Gastroesophageal sphincter (tissue), 4 donors: ENCODE data around the gene ZNF579. TPM values are rescaled to one million over a fixed set of nuclear protein-coding genes. Genes with fewer than 3 reads are reported as not detected.

Experiments used
- ATAC-seq: fragments of 150-250 bp; one replicate; pipeline ENCODE4 v1.9.1; 2016; ENCODE audit warnings: mild to moderate bottlenecking, moderate library complexity
- H3K27ac ChIP-seq, 4 donors: fragments of 200-600 bp; sonication (generic) in 3 of 4; 1 replicate in 3 of 4; 2 replicates in 1 of 4; pipeline ENCODE4 v1.5.1; 2016 to 2019
- H3K27me3 ChIP-seq: fragments of 200-600 bp; sonication (generic); one replicate; pipeline ENCODE4 v1.5.1; 2019
- H3K36me3 ChIP-seq, 2 donors: fragments of 200-600 bp; sonication (generic); one replicate each; pipeline ENCODE4 v1.5.1; 2019; ENCODE audit warnings: control low read depth in 1 of 2
- H3K4me1 ChIP-seq, 3 donors: fragments of 200-600 bp; sonication (generic); 1 replicate in 2 of 3; 2 replicates in 1 of 3; pipeline ENCODE4 v1.5.1; 2016 to 2019; ENCODE audit warnings: control low read depth in 2 of 3
- H3K4me3 ChIP-seq, 2 donors: fragments of 200-600 bp; sonication (generic); one replicate each; pipeline ENCODE4 v1.5.1; 2019; ENCODE audit warnings: mild to moderate bottlenecking in 1 of 2, moderate library complexity in 1 of 2
- H3K9me3 ChIP-seq, 3 donors: fragments of 200-600 bp; sonication (generic); one replicate each; pipeline ENCODE4 v1.5.1; 2017 to 2019; ENCODE audit warnings: control low read depth in 2 of 3
- EP300 ChIP-seq: sonication (generic); formaldehyde crosslinking; IDR thresholded peaks from one replicate; pipeline ENCODE4 v1.6.1; 2017; ENCODE audit warnings: antibody characterized with exemption, mild to moderate bottlenecking
- POLR2A ChIP-seq, 2 donors: fragments of 450-650 bp; IDR thresholded peaks; one replicate each; pipeline ENCODE4 v1.6.1; 2017; ENCODE audit warnings: antibody characterized with exemption in 2 of 2, mild to moderate bottlenecking in 2 of 2, moderate library complexity in 1 of 2
- POLR2AphosphoS5 ChIP-seq: sonication (generic); formaldehyde crosslinking; IDR thresholded peaks from one replicate; pipeline ENCODE4 v1.6.1; 2017; ENCODE audit warnings: antibody characterized with exemption
- WGBS, 2 donors: methylation state at CpG; one replicate each; pipeline ENCODE4 v1.1.5; 2018; ENCODE audit warnings: low coverage in 1 of 2; 5-methylcytosine and 5-hydroxymethylcytosine counted together
- total RNA-seq, 4 donors: library from RNA; depleted of rRNA; stranded (reverse); fragments of >200 nt; gene quantifications; one replicate each; pipeline ENCODE4 v1.1.0, GENCODE V29; 2016
- TF ChIP-seq, protein P1 (sequence below), 4 experiments: fragments of 200-600 bp in 2 of 4; fragments of 450-650 bp in 2 of 4; sonication (generic) in 1 of 4; IDR thresholded peaks; one replicate each; pipeline ENCODE4 v1.5.1; 2017 to 2019; ENCODE audit warnings: antibody characterized with exemption in 4 of 4, mild to moderate bottlenecking in 2 of 4, moderate library complexity in 2 of 4

The ZNF579 gene, protein sequence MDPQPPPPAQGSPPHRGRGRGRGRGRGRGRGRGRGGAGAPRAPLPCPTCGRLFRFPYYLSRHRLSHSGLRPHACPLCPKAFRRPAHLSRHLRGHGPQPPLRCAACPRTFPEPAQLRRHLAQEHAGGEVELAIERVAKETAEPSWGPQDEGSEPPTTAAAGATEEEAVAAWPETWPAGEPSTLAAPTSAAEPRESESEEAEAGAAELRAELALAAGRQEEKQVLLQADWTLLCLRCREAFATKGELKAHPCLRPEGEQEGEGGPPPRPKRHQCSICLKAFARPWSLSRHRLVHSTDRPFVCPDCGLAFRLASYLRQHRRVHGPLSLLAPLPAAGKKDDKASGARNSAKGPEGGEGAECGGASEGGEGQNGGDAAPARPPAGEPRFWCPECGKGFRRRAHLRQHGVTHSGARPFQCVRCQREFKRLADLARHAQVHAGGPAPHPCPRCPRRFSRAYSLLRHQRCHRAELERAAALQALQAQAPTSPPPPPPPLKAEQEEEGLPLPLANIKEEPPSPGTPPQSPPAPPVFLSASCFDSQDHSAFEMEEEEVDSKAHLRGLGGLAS
- 1 to 10 TPM; 2.8 to 6.9 (median 3.9) TPM for total RNA-seq

GRCh38 chr19:55580628-55581144 is at the start of gene ZNF579:
Gene ZNF579, minus strand, starts transcription at chr19:55580848. Its CDS starts 1,209 bp downstream, at chr19:55579639.
- Histone ChIP-seq H3K27ac (peak within 1 kb of the TSS; percentile 91 to 94 (median 92)), H3K9me3 (no peaks in the 10 kb centered on the region), H3K4me1 (peaks cover 0 to 40% (median 8%) of the 10 kb centered on the region in 3 donors), H3K27me3 (peaks cover 2% of the 10 kb centered on the region), H3K36me3 (peaks cover 0 to 29% of the 10 kb centered on the region in 2 donors), H3K4me3 (peak within 1 kb of the TSS; percentile 93 to 94)
- ATAC-seq = peak; percentile 84
- 0% methylated on average over 1 of the region's 24 CpGs; no CpG with 5 or more reads in 1 of the 2 donors for WGBS, 2 donors
- no peak for TF ChIP-seq POLR2A (IDR thresholded peaks at IDR 0.05)
- TF ChIP-seq EP300 = no peak
- TF ChIP-seq, protein P1, sequence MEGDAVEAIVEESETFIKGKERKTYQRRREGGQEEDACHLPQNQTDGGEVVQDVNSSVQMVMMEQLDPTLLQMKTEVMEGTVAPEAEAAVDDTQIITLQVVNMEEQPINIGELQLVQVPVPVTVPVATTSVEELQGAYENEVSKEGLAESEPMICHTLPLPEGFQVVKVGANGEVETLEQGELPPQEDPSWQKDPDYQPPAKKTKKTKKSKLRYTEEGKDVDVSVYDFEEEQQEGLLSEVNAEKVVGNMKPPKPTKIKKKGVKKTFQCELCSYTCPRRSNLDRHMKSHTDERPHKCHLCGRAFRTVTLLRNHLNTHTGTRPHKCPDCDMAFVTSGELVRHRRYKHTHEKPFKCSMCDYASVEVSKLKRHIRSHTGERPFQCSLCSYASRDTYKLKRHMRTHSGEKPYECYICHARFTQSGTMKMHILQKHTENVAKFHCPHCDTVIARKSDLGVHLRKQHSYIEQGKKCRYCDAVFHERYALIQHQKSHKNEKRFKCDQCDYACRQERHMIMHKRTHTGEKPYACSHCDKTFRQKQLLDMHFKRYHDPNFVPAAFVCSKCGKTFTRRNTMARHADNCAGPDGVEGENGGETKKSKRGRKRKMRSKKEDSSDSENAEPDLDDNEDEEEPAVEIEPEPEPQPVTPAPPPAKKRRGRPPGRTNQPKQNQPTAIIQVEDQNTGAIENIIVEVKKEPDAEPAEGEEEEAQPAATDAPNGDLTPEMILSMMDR (IDR thresholded peaks at IDR 0.05) = no peak
- TF ChIP-seq POLR2AphosphoS5 = peak; percentile 77

DNA sequence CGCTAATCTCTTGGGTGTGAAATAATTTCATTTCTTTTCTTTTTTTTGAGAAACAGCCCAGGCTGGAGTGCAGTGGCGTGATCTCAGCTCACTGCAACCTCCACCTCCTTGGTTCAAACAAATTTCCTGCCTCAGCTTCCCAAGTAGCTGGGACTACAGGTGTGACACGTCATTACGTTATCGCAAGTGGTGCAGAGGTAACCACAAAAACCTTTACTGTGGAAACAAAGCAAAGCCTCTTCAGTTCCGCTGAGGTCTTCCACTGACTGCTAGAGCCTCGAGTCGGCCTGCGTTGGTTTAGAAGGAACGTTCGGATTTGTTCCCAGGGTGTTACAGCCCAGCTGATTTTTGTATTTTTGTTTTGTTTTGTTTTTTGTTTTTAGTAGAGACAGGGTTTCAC is 45.7 kb upstream of the ZNF579 start:
- no peaks in the 10 kb centered on the region for H3K9me3 ChIP-seq
- 81 to 89% methylated on average over 7 to 11 of the region's 11 CpGs for WGBS, 2 donors
- peaks cover 0 to 14% of the 10 kb centered on the region in 2 donors for H3K36me3 ChIP-seq
- no peaks in the 10 kb centered on the region for H3K27me3 ChIP-seq
- TF ChIP-seq POLR2A (IDR thresholded peaks at IDR 0.05) = no peak
- no peak for TF ChIP-seq EP300
- TF ChIP-seq, protein P1 (IDR thresholded peaks at IDR 0.05) = no peak
- TF ChIP-seq POLR2AphosphoS5 = no peak
- peaks cover 0 to 20% (median 0%) of the 10 kb centered on the region in 3 donors for H3K4me1 ChIP-seq
- no peak overlapping the region for H3K27ac ChIP-seq
- no peak for ATAC-seq
- H3K4me3 ChIP-seq = no peak overlapping the region

DNA sequence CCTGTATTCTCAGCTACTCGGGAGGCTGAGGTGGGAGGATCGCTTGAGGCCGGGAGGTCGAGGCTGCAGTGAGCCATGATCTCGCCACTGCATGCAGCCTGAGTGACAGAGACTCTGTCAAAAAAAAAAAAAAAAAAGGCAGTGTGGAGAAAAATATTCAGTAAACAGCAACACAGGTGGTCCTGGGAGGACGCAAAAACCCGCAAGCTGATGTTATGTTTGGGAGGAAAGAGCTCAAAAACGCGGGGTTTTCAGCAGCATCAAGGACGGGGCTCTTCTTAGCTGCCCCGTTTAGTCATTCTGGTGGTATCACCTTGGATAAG is 44.3 kb upstream of the ZNF579 start:
- Histone ChIP-seq H3K9me3 (no peaks in the 10 kb centered on the region), H3K4me1 (peaks cover 0 to 20% (median 0%) of the 10 kb centered on the region in 3 donors), H3K36me3 (peaks cover 0 to 24% of the 10 kb centered on the region in 2 donors), H3K4me3 (peak overlapping the region; percentile 49 to 69), H3K27ac (peak overlapping the region in 3 of 4 donors; percentile 95 to 100 (median 95)), H3K27me3 (no peaks in the 10 kb centered on the region)
- TF ChIP-seq POLR2A (IDR thresholded peaks at IDR 0.05) = no peak
- no peak for TF ChIP-seq EP300
- TF ChIP-seq POLR2AphosphoS5 = no peak
- TF ChIP-seq, protein P1 (IDR thresholded peaks at IDR 0.05) = no peak
- 35 to 58% methylated on average over 6 to 11 of the region's 11 CpGs for WGBS, 2 donors
- no peak for ATAC-seq

DNA sequence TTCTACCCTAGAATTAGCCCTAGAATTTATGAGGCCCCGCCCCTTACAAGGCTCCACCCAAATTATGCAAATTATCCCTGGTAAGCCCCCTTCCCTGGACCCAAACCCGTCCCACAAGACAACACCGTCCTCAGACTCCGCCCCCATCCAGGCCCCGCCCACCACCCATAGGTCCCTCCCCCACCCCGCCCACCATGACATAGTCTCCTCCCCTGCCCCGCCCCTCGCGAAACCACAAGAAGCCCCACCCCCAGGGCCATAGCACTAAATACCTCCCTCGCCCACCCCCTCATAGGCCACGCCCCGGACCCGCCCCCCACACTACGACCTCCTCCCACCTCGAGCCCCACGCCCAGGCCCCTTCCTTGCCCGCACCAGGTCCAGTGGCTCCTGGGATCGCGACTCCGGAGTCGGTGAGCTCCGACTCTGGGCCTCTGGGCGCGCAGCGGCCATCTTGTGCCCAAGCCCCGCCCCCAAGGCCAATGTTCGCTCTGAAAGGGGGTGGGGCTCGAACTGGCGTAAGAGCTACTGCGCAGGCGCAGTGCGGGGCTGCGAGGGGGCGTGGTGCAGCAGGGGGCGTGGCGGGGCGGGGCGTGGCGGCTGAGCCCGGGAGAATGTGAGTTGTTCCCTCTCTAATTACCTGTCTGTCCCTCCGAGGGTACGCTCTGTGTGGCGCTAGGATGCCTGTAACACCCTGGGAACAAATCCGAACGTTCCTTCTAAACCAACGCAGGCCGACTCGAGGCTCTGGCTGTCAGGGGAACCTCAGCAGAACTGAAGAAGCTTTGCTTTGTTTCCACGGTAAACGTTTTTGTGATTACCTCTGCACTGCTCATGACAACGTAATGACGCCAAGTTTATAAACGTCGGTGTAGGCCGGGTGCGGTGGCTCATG is 43.7 kb upstream of the ZNF579 start, which contains the start of gene ZNF784:
TSS of gene ZNF784 (minus strand) at position 458 of the 895 bp plus-strand sequence. CDS start at position 453, 5 bp downstream.
- H3K27me3 ChIP-seq = no peaks in the 10 kb centered on the region
- peaks cover 0 to 24% of the 10 kb centered on the region in 2 donors for H3K36me3 ChIP-seq
- H3K27ac ChIP-seq = peak within 1 kb of the TSS; percentile 76 to 100 (median 95)
- 0% methylated on average over 3 to 10 of the region's 56 CpGs for WGBS, 2 donors
- TF ChIP-seq POLR2AphosphoS5 (peak; percentile 46), POLR2A (IDR thresholded peaks at IDR 0.05) (peak; percentile 33 to 37), EP300 (no peak)
- TF ChIP-seq, protein P1 (IDR thresholded peaks at IDR 0.05) = peak in 1 of 4 experiments; percentile 9
- ATAC-seq = peak; percentile 91
- H3K4me3 ChIP-seq = peak within 1 kb of the TSS; percentile 49 to 69
- H3K4me1 ChIP-seq = peaks cover 0 to 25% (median 0%) of the 10 kb centered on the region in 3 donors
- no peaks in the 10 kb centered on the region for H3K9me3 ChIP-seq
